HG03460 (cell line): ENCODE measurements around the gene SLC25A43.
"Not testable (repeated sequence)": the region's sequence is repeated elsewhere in the genome, so short reads cannot be mapped to it uniquely, and the experiment has no call there.

Source experiments
- ATAC-seq: cut with Tn5 transposase; IDR thresholded peaks from one replicate; pipeline ENCODE4 v1.9.1; 2021; ENCODE audit not compliant: unreplicated experiment

Gene SLC25A43

GRCh38 chrX:119467433-119467832, 68.3 kb downstream of the SLC25A43 start:
- no peak for ATAC-seq

DNA sequence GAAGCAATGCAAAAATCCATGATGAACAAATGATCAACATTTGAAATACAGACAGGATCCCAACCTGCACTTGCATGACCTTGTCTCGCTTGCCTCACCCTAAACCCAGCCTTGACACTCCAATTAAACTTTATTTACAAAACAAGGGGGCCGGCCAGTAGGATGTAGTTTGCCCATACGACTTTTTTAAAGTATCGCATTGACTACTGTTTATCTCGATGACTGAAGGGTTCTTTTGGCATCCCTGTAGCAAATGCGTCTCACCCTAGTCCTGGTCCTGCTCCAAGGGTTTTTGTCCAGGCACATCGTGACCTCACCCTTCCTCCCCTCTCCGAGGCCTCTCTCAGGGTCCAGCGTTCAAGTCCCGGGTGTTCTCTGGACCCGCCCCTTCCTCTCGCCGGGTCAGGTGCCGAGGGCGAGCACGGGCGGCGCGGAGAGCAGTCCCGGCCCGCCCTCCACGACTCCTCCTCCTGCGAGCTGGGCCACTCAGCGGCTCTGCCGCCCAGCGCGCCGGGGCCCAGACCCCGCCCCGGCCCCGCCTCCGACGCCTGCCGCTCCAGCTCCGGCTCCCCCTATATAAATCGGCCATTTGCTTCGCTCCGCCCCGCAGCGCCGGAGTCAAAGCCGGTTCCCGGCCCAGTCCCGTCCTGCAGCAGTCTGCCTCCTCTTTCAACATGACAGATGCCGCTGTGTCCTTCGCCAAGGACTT, 68.9 kb downstream of the SLC25A43 start, which contains the start of gene SLC25A5:
TSS of gene SLC25A5 (plus strand) at position 603 of the 709 bp plus-strand sequence. CDS start at position 675, 72 bp downstream.
- peak; percentile 76 for ATAC-seq

DNA sequence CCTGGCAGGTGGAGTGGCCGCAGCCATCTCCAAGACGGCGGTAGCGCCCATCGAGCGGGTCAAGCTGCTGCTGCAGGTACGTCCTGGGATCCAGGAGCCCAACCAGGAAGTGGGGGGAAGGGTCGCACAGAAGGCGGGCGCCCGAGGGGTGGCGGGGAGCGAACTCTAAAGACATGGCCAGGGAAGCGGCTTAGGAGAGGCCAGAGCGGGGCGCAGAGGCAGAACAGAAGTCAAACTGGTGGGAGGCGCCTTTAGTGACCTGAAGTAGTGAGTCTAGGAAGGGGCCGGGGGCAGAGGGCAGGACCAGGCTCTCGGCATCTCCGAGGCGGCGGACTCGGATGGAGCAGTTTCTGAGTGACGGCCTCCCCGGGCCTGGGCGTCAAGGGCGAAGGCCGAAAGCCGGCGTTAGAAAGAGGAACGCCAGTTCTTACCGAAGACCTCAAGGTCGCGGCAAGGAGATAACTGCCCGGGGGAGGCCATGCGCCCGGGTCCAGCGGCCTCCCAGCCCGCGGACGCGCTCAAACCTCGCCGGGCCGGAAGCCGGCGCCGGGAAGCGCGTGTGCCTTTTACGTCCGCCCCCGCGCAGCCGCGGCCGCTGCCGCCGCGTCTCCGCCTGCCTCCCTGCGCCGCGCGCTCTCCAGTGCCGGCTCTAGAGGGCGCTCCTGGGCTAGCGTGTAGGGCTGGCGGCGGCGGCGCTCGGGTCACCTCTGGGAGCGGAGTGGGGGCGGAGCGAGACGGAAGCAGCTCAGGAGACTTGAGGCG, 69.6 kb downstream of the SLC25A43 start:
- ATAC-seq: peak; percentile 66

GRCh38 chrX:119469313-119469635, 70.1 kb downstream of the SLC25A43 start:
- no peak for ATAC-seq

DNA sequence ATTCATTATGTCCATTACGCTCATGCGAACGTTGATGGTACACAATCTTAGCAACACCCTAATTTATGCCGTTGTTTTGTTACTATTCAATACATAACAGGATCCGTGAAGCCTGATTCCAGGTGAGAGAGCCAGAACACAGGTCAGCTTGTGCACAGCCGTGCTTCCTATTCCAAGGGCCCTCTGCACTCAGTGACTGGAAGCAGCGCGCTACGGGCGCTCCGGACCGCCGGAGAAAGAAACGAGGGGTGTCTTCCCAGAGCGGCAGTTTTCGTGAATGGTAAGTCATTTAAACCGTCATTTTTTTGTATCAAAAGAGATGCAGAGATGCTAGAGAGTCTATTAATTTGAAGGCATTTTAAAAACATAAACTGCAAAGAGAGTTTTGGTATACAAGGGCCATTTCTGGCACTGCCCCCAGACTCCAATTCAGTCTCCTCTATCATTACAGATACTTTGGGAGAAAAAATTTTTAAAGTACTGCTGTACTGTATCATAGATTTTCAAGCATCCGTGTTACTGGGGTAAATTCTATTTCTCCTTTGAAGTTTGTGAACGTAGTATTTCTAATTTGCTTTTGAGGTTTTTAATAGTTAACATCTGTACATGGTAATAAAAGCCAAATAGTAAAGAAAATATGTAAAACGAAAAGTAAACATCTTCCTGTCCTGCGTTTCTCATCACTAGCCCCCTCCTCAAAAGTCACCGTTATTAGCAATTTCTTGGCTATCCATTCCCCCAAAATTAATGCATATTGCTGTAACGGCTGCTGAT, 75.7 kb downstream of the SLC25A43 start:
- ATAC-seq: no peak

GRCh38 chrX:119475389-119476101, 76.4 kb downstream of the SLC25A43 start:
- no peak for ATAC-seq

- ATAC-seq: no peak
Measured at GRCh38 chrX:119477812-119478232, 78.7 kb downstream of the SLC25A43 start.

- ATAC-seq: no peak
Measured at GRCh38 chrX:119478504-119478903, 79.4 kb downstream of the SLC25A43 start.

- ATAC-seq: no peak
Measured at GRCh38 chrX:119479845-119480244, 80.7 kb downstream of the SLC25A43 start.

GRCh38 chrX:119481323-119481801, 82.2 kb downstream of the SLC25A43 start:
- no peak for ATAC-seq

GRCh38 chrX:119482041-119482440, 82.9 kb downstream of the SLC25A43 start:
- ATAC-seq: no peak

DNA sequence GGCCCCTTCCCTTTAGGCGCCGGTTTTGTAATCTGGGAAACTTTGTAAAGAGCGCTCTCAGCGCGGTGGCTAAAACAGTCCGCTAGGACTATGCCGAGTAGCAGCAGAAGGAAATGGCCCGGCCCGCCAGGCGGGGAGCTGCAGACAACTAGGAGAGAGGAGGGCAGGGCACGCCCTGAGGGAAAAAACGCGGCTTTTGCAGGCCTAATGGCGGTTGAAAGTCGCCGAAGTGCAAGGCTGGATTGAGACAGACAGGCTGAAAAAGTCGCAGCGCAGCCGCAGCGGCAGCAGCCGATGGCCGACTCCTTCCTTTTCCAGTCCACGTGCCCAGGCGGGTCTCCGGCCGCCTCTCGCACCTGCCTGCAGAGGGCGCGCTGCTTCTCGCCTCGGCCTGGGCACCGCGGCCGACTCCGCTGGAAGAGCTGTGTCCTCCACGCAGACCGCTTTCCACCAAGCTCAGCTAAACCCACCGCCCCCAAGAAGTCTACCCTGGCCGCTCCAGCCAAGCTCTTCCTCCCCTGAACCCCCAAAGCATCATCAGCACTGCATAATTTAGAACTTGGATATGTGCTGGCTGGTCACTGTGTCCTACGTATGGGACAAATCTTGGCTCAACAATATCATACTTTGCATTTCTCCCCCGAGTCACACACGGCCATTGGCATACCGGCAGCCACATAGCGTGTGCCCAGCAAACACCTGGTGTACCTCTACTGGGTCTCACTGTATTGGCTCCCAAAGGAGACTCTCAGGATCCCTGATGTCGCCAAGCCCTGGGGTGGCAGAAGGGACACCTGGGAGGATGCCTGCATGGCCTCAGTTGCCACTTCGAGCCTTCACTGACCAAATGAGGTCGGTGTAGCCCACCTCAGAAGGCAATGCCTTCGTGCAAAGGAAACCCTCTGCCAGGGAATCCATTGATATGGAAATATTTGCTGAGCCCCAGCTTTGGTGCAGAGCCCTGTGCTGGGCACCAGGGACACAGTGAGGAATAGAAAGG, 83.6 kb downstream of the SLC25A43 start:
- ATAC-seq: peak; percentile 86

DNA sequence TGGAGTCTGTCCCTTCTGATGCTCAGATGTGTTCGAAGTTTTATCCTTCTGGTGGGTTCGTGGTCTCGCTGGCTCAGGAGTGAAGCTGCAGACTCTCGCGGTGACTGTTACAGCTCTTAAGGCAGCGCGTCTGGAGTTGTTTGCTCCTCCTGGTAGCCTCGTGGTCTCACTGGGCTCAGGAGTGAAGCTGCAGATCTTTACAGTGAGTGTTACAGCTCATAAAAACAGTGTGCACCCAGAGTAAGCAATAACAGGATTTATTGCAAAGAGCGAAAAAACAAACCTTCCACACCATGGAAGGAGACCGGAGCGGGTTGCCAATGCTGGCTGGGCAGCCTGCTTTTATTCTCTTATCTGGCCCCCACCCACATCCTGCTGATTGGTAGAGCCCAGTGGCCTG, 87.6 kb downstream of the SLC25A43 start:
- no peak for ATAC-seq

DNA sequence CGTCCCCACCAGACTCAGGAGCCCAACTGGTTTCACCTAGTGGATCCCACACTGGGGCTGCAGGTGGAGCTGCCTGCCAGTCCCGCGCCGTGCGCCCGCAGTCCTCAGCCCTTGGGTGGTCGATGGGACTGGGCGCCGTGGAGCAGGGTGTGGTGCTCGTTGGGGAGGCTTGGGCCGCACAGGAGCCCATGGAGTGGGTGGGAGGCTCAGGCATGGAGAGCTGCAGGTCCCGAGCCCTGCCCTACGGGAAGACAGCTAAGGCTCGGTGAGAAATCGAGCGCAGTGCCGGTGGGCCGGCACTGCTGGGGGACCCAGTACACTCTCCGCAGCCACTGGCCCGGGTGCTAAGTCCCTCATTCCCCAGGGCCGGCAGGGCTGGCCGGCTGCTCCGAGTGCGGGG, 88.6 kb downstream of the SLC25A43 start:
- ATAC-seq: not testable (repeated sequence)

GRCh38 chrX:119488749-119489148, 89.6 kb downstream of the SLC25A43 start:
- no peak for ATAC-seq

DNA sequence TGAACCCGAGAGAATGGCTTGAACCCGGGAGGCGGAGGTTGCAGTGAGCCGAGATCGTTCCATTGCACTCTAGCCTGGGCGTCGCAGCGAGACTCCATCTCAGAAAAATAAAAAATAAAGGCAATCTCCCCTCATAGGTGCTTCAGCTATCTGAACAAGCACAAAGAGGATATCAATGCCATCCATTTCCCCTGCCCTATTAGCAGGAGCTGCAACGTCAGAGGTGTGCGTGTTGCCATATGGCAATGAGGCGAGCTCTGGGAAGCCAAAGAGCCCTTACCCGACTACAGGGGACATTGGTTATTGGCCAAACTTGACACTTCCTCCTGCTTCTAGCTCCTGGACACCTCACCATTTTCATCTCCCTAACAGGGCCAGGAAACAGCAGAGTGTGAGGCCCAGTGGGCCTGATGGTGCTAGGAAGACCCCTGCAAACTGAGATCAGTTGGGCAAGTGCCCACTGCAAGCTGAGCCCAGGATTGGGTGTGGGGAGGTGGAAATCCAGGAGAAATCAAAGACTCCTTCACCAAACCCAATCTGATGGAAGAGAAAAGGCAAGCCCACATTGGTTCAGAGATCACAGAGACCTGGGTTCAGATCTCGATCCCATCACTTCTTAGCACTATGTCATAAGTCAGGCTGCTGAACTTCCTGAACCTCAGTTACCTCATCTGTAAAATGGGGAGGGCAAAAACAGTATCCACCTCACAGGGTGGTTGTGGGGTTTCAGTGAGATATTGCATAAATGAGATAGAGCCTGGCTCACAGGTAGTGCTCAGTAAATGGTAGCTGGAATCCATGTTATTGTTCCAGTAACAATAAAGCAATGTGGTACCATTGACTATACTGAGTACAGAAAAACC, 90.3 kb downstream of the SLC25A43 start:
- ATAC-seq: no peak

GRCh38 chrX:119492463-119492862, 93.3 kb downstream of the SLC25A43 start:
- no peak for ATAC-seq

DNA sequence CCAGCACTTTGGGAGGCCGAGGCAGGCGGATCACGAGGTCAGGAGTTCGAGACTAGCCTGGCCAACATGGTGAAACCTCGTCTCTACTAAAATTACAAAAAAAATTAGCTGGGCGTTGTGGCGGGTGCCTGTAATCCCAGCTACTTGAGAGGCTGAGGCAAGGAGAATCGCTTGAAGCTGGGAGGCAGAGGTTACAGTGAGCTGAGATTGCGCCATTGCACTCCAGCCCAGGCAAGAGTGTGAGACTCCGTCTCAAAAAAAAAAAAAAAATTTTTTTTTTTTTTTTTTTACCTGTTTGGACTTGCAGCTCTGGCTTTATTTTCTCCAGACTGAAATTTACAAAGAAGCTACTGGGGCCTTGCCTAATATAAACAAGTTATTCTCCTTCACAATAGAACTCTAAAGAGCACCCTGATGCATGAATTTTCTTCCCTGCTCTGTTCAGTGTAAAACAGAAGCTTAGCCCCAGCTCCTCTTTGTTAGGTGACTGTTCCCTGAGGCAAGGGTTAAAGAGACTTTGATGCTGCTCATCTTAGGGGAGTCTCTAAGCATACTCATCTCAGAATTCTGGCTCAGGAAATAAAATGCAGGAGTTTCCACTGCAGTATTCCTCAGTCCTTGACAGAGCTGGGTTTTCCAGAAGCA, 94.8 kb downstream of the SLC25A43 start:
- ATAC-seq: not testable (repeated sequence)
